T-cell (primary cell): ENCODE results near the gene PRPF6. TPM values are rescaled to one million over a fixed set of nuclear protein-coding genes. Genes with fewer than 3 reads are reported as not detected.

Experiments used
- ATAC-seq, 4 experiments: fragments of 200-7000 bp in 3 of 4; fragments of 150-1000 bp in 1 of 4; cut with Tn5 transposase; replicated peaks in 1 of 4; 1 replicate in 3 of 4; 2 replicates in 1 of 4; pipeline ENCODE4 v1.10.0; 2021; ENCODE audit warnings: moderate library complexity in 3 of 4, mild to moderate bottlenecking in 2 of 4, moderate number of reproducible peaks in 1 of 4
- CTCF ChIA-PET, 2 donors: fragments of 300-600 bp; sonication (Branson Sonifier 250); formaldehyde crosslinking; loops; one replicate each; lab custom pipeline; 2022; ENCODE audit warnings: antibody characterized with exemption in 2 of 2; lab: Charles Lee
- POLR2A ChIA-PET, 2 donors: fragments of 300-600 bp; sonication (Branson Sonifier 250); formaldehyde crosslinking; loops; one replicate each; lab custom pipeline; 2022; ENCODE audit warnings: antibody characterized with exemption in 2 of 2; lab: Charles Lee
- DNase-seq, 35 experiments: peaks; one replicate each; pipeline versions ENCODE4 v3.0.0 to v3.0.0-alpha.2; 2013 to 2023
- H3K27ac ChIP-seq: one replicate; pipeline ENCODE4 v1.5.1; 2013; ENCODE audit warnings: low read length
- H3K27me3 ChIP-seq, 2 experiments: replicated peaks in 1 of 2; 1 replicate in 1 of 2; 2 replicates in 1 of 2; pipeline versions ENCODE4 v1.6.1 to v1.7.0; 2013; ENCODE audit warnings: low read length in 1 of 2, mixed read lengths in 1 of 2; ENCODE audit not compliant: control insufficient read depth in 2 of 2, insufficient read depth in 2 of 2; ENCODE audit errors: extremely low read depth in 1 of 2
- H3K36me3 ChIP-seq, 2 donors: 1 replicate in 1 of 2; 2 replicates in 1 of 2; pipeline versions ENCODE4 v1.6.1 to v1.7.0; 2013; ENCODE audit warnings: low read length in 1 of 2; ENCODE audit not compliant: control insufficient read depth in 2 of 2, insufficient read depth in 1 of 2; ENCODE audit errors: extremely low read depth in 1 of 2
- H3K4me1 ChIP-seq, 2 experiments: 1 replicate in 1 of 2; 2 replicates in 1 of 2; pipeline versions ENCODE4 v1.6.1 to v1.7.0; 2013; ENCODE audit warnings: low read length in 2 of 2, mixed read lengths in 1 of 2; ENCODE audit not compliant: insufficient read depth in 2 of 2, control insufficient read depth in 1 of 2; ENCODE audit errors: extremely low read depth in 1 of 2
- H3K4me3 ChIP-seq, 2 donors: 1 replicate in 1 of 2; 2 replicates in 1 of 2; pipeline versions ENCODE4 v1.5.1 to v1.7.0; 2013; ENCODE audit warnings: mild to moderate bottlenecking in 2 of 2, low read length in 1 of 2, moderate library complexity in 1 of 2; ENCODE audit not compliant: control insufficient read depth in 1 of 2; ENCODE audit errors: extremely low read depth in 1 of 2
- H3K9me3 ChIP-seq: 2 replicates; pipeline ENCODE4 v1.7.0; 2013
- H3K27ac Mint-ChIP-seq, 2 donors: one replicate each; pipeline ENCODE4 v1.8.0; 2020 to 2021; ENCODE audit warnings: mild to moderate bottlenecking in 2 of 2, mixed read lengths in 2 of 2
- H3K27me3 Mint-ChIP-seq, 2 donors: one replicate each; pipeline ENCODE4 v1.8.0; 2021 to 2022; ENCODE audit warnings: mixed read lengths in 2 of 2
- H3K36me3 Mint-ChIP-seq: one replicate; pipeline ENCODE4 v1.8.0; 2021; ENCODE audit warnings: mixed read lengths
- H3K4me1 Mint-ChIP-seq, 3 donors: one replicate each; pipeline ENCODE4 v1.8.0; 2020 to 2022; ENCODE audit warnings: mixed read lengths in 3 of 3, mild to moderate bottlenecking in 1 of 3
- H3K4me3 Mint-ChIP-seq, 3 donors: one replicate each; pipeline ENCODE4 v1.8.0; 2020 to 2022; ENCODE audit warnings: mild to moderate bottlenecking in 3 of 3, mixed read lengths in 3 of 3, moderate library complexity in 3 of 3
- H3K9me3 Mint-ChIP-seq, 3 donors: one replicate each; pipeline ENCODE4 v1.8.0; 2020 to 2022; ENCODE audit warnings: mixed read lengths in 3 of 3
- WGBS: methylation state at CpG from one replicate; pipeline ENCODE4 v1.1.5; 2013; ENCODE audit warnings: missing lambda C conversion rate; ENCODE audit not compliant: insufficient coverage; 5-methylcytosine and 5-hydroxymethylcytosine counted together
- total RNA-seq, 35 experiments: library from RNA in 6 of 35; stranded (reverse) in 6 of 35; fragments of 120-200 nt in 1 of 35; gene quantifications; one replicate each; pipeline versions ENCODE4 v1.2.1 to v1.2.4 and lab custom pipeline; 2013 to 2026

PRPF6 gene
- total RNA-seq, 5 donors from 2014 or later (not counting 1 experiment from before 2014, with no cell fraction given) = 59.8 to 106 (median 83.5) TPM

GRCh38 chr20:63945031-63945658 is 35.8 kb upstream of the PRPF6 start:
- Mint-ChIP-seq H3K4me3 (no peak overlapping the region), H3K9me3 (no peaks in the 10 kb centered on the region), H3K4me1 (peaks cover 46 to 59% (median 50%) of the 10 kb centered on the region in 3 donors), H3K36me3 (peaks cover 11% of the 10 kb centered on the region), H3K27me3 (no peaks in the 10 kb centered on the region), H3K27ac (no peak overlapping the region)
- CTCF ChIA-PET = no interaction called here
- DNase-seq (no peak), ATAC-seq (no peak)
- Histone ChIP-seq H3K36me3 (peaks cover 12 to 44% of the 10 kb centered on the region in 2 donors), H3K9me3 (no peaks in the 10 kb centered on the region), H3K4me3 (no peak overlapping the region), H3K27ac (no peak overlapping the region), H3K4me1 (peaks cover 19 to 61% of the 10 kb centered on the region in 2 experiments), H3K27me3 (no peaks in the 10 kb centered on the region)
- POLR2A ChIA-PET = no interaction called here
- 96% methylated on average over 15 of the region's 17 CpGs for WGBS

GRCh38 chr20:63945921-63946920 is 34.7 kb upstream of the PRPF6 start:
- H3K4me3 ChIP-seq = no peak overlapping the region
- H3K9me3 ChIP-seq = no peaks in the 10 kb centered on the region
- no peak for DNase-seq
- Mint-ChIP-seq H3K27me3 (no peaks in the 10 kb centered on the region), H3K4me1 (peaks cover 45 to 61% (median 46%) of the 10 kb centered on the region in 3 donors), H3K9me3 (no peaks in the 10 kb centered on the region), H3K4me3 (peak overlapping the region in 1 of 3 donors; percentile 84), H3K36me3 (peaks cover 11% of the 10 kb centered on the region), H3K27ac (peak overlapping the region in 1 of 2 donors; percentile 93)
- H3K27me3 ChIP-seq = no peaks in the 10 kb centered on the region
- ChIA-PET POLR2A (interaction anchor here in 1 of 2 donors (0.7 kb wide), 1 partner anchor 20 kb away, joined by 4 read pairs; no protein-coding TSS in a partner anchor), CTCF (no interaction called here)
- H3K27ac ChIP-seq = no peak overlapping the region
- H3K4me1 ChIP-seq = peaks cover 19 to 58% of the 10 kb centered on the region in 2 experiments
- peaks cover 9 to 33% of the 10 kb centered on the region in 2 donors for H3K36me3 ChIP-seq
- WGBS = 96% methylated on average over 32 of the region's 39 CpGs
- no peak for ATAC-seq

- H3K9me3 Mint-ChIP-seq = no peaks in the 10 kb centered on the region
- Histone ChIP-seq H3K4me1 (peaks cover 19 to 57% of the 10 kb centered on the region in 2 experiments), H3K27me3 (no peaks in the 10 kb centered on the region), H3K4me3 (no peak overlapping the region), H3K36me3 (peaks cover 8 to 36% of the 10 kb centered on the region in 2 donors), H3K27ac (no peak overlapping the region), H3K9me3 (no peaks in the 10 kb centered on the region)
- POLR2A ChIA-PET = interaction anchor here in 1 of 2 donors (0.7 kb wide), 1 partner anchor 21 kb away, joined by 4 read pairs; no protein-coding TSS in a partner anchor
- peaks cover 39 to 60% (median 42%) of the 10 kb centered on the region in 3 donors for H3K4me1 Mint-ChIP-seq
- H3K4me3 Mint-ChIP-seq = peak overlapping the region; percentile 43 to 84 (median 63)
- DNase-seq (no peak), ATAC-seq (no peak)
- H3K36me3 Mint-ChIP-seq = peaks cover 11% of the 10 kb centered on the region
- peak overlapping the region; percentile 89 to 93 for H3K27ac Mint-ChIP-seq
- no peaks in the 10 kb centered on the region for H3K27me3 Mint-ChIP-seq
- CTCF ChIA-PET = no interaction called here
- 89% methylated on average over 13 of the region's 15 CpGs for WGBS
Measured at GRCh38 chr20:63946986-63947637, 33.8 kb upstream of the PRPF6 start.

- peak; percentile 35 to 53 (median 46) for ATAC-seq
- POLR2A ChIA-PET = no interaction called here
- Mint-ChIP-seq H3K4me3 (peak overlapping the region; percentile 76 to 84 (median 84)), H3K9me3 (no peaks in the 10 kb centered on the region), H3K4me1 (peaks cover 36 to 62% (median 43%) of the 10 kb centered on the region in 3 donors), H3K27ac (peak overlapping the region; percentile 89 to 93), H3K27me3 (no peaks in the 10 kb centered on the region), H3K36me3 (peaks cover 8% of the 10 kb centered on the region)
- CTCF ChIA-PET = no interaction called here
- Histone ChIP-seq H3K9me3 (no peaks in the 10 kb centered on the region), H3K36me3 (peaks cover 8 to 31% of the 10 kb centered on the region in 2 donors), H3K4me3 (peak overlapping the region; percentile 41 to 73), H3K4me1 (peaks cover 17 to 55% of the 10 kb centered on the region in 2 experiments), H3K27ac (no peak overlapping the region), H3K27me3 (no peaks in the 10 kb centered on the region)
- DNase-seq = peak in 21 of 35 experiments; percentile 23 to 60 (median 33)
- WGBS = 18% methylated on average over 27 of the region's 27 CpGs
Measured at GRCh38 chr20:63947638-63948456, 33.1 kb upstream of the PRPF6 start.

GRCh38 chr20:63950701-63951397 is 30.1 kb upstream of the PRPF6 start:
- H3K9me3 ChIP-seq = no peaks in the 10 kb centered on the region
- 94% methylated on average over 17 of the region's 20 CpGs for WGBS
- H3K36me3 Mint-ChIP-seq = peaks cover under 1% of the 10 kb centered on the region
- H3K4me1 ChIP-seq = peaks cover 21 to 77% of the 10 kb centered on the region in 2 experiments
- DNase-seq (no peak), ATAC-seq (no peak)
- peaks cover 57 to 71% (median 58%) of the 10 kb centered on the region in 3 donors for H3K4me1 Mint-ChIP-seq
- no peaks in the 10 kb centered on the region for H3K27me3 ChIP-seq
- ChIA-PET POLR2A (no interaction called here), CTCF (no interaction called here)
- H3K27ac Mint-ChIP-seq = peak overlapping the region in 1 of 2 donors; percentile 93
- H3K27ac ChIP-seq = no peak overlapping the region
- H3K4me3 ChIP-seq = no peak overlapping the region
- H3K4me3 Mint-ChIP-seq = no peak overlapping the region
- peaks cover 3 to 5% of the 10 kb centered on the region in 2 donors for H3K36me3 ChIP-seq
- no peaks in the 10 kb centered on the region for H3K27me3 Mint-ChIP-seq
- no peaks in the 10 kb centered on the region for H3K9me3 Mint-ChIP-seq
